GM19193 (cell line): ENCODE data around the gene ADAMTS9.

Experiments used
- POLR2A ChIP-seq: IDR thresholded peaks from 4 replicates; pipeline ENCODE4 v1.6.1; 2011; ENCODE audit not compliant: insufficient read depth, insufficient read length; ENCODE audit errors: extremely low read depth

Gene ADAMTS9

DNA sequence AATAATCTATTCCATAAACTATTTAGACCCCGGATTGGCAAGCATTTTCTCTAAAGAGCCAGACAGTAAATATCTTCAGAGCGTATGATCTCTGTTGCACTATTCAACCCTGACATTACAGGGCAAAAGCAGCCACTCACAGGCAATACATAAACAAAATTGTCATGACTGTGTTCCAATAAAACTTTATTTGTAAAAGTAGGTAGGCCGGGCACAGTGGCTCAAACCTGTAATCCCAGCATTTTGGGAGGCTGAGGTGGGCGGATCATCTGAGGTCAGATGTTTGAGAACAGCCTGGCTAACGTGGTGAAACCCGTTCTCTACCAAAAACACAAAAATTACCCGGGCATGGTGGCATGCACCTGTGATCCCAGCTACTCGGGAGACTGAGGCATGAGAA, 66.5 kb downstream of the ADAMTS9 start:
- no peak for TF ChIP-seq POLR2A

DNA sequence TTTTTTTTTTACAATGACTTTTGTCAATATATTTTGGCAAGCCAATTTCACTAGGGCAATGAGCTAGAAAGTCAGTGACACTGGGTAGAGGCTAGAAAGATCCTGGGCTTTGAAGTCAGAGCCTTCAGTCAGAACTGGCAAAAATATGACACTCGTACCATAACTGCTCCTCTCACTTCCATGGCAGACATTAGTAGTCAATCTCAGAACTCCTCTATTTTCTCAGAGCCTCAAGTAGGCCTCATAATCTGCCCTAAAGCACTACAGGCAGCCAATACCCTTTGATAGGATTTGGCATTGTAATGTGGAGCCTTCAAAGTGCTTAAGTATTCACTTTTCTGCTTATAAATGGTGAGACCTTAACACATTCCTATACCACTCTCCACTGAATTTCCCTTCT, 67.8 kb downstream of the ADAMTS9 start:
- TF ChIP-seq POLR2A, result no peak

DNA sequence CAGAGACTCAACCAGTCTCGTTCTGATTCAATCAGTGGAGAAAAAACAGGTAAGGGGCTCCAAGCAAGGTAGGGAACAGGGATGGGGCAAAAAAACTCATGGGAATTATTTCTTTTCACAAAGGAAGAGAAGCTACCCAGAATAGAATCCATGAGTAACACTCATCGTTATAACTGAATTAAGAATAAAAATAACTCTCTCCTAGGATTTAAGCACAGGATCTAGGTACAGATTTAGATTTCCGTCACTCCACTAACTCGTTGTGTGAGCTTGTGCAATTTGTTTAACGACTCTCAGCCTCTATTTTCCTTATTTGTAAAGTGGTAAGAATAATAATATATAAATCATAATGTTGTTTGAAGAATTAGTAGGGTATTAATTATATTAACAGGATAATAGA, 68.6 kb downstream of the ADAMTS9 start:
- no peak for TF ChIP-seq POLR2A

- no peak for TF ChIP-seq POLR2A
Observed at GRCh38 chr3:64617610-64618009, 70.2 kb downstream of the ADAMTS9 start.

DNA sequence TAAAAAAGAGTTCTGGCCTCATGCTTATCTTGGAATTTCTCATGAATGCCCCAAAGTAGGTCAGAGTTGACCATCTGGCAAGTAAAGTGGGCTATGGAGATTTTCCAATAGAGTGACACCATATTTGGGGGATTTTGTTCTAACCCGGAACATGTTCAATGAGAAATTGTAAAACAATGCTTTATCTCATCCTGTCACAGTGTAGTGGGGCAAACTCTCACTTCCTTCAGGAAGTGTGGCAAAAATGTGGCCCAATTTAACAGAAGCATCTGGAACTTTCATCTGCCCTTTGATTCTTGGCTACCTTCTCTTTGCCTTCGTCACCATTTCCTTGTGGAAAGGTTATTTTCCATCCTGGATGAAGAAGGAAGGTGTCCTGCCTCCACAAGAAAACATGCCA, 70.8 kb downstream of the ADAMTS9 start:
- no peak for TF ChIP-seq POLR2A

- TF ChIP-seq POLR2A, result no peak
Observed at GRCh38 chr3:64612916-64613526, 74.8 kb downstream of the ADAMTS9 start.

- TF ChIP-seq POLR2A, result no peak
Observed at GRCh38 chr3:64612082-64612860, 75.5 kb downstream of the ADAMTS9 start.

DNA sequence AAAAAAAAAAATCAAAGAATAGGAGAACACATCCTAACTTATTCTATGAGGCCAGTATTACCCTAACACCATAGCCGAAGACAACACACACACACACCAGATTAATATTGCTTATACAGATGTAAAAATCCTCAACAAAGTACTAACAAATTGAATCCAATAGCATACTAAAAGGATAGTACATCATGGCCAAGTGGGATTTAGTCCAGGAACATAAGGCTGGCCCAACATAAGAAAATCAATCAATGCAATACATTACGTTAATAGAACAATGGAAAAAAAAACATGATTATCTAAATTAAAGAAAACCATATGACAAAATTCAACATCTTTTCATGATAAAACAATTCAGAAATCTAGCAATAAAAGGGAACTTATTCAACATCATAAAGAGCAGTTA, 79.1 kb downstream of the ADAMTS9 start:
- TF ChIP-seq POLR2A, result no peak

- TF ChIP-seq POLR2A, result no peak
Observed at GRCh38 chr3:64607032-64607551, 80.7 kb downstream of the ADAMTS9 start.

DNA sequence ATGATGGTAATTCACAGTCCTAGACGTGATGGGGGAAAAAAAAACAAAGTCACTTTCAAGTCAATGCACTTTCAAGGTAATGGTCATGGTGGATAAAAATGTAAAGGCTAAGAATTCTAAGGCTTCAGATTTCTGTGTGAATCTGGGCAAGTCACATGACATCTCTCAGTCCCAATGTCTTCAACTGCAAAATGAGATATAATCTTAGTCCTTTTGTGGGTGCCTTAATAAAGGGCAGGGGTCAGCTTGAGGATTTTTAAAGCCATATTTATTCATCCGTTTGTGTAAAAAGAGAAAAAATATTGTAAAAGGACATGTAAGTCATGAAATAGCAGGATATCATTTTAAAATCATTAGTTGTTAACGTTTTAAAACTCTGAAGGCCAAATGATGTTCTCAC, 83.5 kb downstream of the ADAMTS9 start:
- no peak for TF ChIP-seq POLR2A

DNA sequence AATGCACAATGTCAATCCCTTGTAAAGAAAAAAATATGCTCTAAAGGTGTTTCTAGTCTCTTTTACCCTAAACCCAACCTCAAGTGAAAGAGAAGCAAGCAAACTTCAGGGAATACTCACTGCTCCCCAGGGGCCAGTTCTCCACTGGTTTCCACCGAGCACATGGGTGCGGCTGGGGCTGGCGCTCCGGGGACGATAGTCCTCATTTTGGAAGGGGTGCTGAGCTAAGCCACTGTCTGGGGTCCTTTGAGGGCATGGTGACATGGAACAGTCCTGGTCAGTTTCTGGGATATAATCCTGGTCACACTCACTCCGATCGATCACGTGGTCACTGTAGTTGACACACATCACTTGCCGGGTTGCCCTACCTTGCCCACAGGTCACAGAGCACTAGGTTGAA, 86.0 kb downstream of the ADAMTS9 start:
- TF ChIP-seq POLR2A, result no peak

DNA sequence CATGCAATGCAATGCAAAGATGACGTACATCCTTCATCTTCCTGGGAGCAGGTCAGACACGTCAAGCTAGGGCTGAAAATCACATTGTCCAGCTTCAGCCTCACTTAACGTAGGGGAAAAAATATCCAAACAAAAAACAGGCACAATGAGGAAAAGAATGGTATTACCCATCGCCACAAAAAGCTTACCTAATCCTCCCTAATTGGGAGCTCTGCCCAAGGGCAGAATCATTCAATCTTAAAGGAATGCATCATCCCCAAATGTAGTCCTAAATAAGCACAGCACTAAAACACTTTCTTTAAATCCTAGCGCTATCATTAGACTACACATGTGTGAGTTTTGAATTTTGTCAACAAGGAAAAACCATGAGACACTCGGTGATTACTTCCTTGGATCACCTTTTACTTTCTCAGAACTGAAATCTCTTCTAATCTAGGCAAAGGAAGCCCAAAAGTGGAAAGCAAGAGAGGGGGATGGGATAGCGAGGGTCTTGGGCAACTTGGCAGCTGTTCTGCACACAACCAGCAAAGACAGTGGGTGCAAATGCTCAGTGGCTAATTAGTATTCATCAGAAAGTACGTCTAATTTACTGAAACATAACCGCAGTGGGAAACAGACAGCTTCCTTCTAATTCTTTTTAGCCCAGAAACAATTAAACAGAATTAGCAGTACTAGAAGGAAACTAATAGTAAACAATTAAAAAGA, 87.4 kb downstream of the ADAMTS9 start:
- TF ChIP-seq POLR2A, result no peak

GRCh38 chr3:64599651-64600050, 88.1 kb downstream of the ADAMTS9 start:
- no peak for TF ChIP-seq POLR2A

DNA sequence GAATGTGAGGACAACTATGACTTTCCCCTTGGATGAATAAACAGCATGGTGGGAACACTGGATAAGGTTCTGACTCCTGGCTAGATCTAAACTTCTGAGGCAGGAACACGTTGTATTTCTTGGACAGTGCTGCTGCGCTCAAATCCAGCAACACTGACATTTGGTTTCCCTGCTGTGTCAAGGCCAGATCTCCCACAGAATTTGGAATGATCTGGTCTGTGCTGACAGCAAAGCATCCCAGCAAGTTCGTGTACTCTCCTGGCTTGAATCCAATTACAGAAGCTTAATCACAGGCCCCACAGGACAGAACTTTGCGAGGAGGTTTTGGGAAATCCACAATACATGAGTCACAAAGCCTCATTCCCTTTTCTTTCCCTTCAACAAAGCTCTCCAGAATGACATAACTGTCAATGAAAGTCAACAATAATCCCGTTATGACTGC, 92.5 kb downstream of the ADAMTS9 start:
- TF ChIP-seq POLR2A, result no peak

- TF ChIP-seq POLR2A, result no peak
Observed at GRCh38 chr3:64594134-64594533, 93.7 kb downstream of the ADAMTS9 start.

- TF ChIP-seq POLR2A, result no peak
Observed at GRCh38 chr3:64593350-64593749, 94.5 kb downstream of the ADAMTS9 start.

DNA sequence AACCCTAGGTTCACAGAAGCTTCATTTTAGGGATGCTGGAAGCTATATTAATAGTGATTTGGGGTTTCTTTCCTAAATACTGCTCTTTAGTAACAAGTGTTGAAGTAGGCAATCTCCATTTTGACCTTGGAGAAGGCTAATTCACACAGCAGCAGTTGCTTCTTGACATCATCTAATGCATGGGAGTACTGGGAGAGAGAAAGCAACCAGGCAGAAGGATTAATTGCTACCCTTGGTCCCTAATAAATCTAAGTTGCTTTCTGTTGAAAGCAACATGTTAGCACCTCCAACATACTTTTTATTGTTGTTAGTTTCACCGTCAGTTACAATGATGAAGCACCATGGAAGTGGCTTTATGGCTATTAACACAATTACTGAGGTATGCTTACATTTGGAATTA, 96.2 kb downstream of the ADAMTS9 start:
- no peak for TF ChIP-seq POLR2A

- TF ChIP-seq POLR2A, result no peak
Observed at GRCh38 chr3:64588380-64588779, 99.4 kb downstream of the ADAMTS9 start.
